Endothelial cell of umbilical vein (primary cell): ENCODE data around the gene TIPARP. TPM values are rescaled to one million over a fixed set of nuclear protein-coding genes. Genes with fewer than 3 reads are reported as not detected.

Experiments used
- BruUV-seq: library from RNA; stranded (reverse); fragments of 400-500 nt; replicated peaks from 2 replicates; lab custom pipeline; 2021; lab: Mats Ljungman, UMichigan
- CTCF ChIA-PET: fragments of 300-600, 350-600 bp; sonication (Branson Sonifier 250); formaldehyde crosslinking; loops from one replicate; lab custom pipeline; 2021; ENCODE audit warnings: antibody characterized with exemption, inconsistent platforms; lab: Charles Lee
- POLR2A ChIA-PET: fragments of 300-600, 350-600 bp; sonication (Branson Sonifier 250); formaldehyde crosslinking; loops from one replicate; lab custom pipeline; 2021; ENCODE audit warnings: antibody characterized with exemption, inconsistent platforms; lab: Charles Lee
- DNase-seq: peaks from one replicate; pipeline ENCODE4 v3.0.0-alpha.2; 2011; ENCODE audit warnings: low read depth, low spot score
- FAIRE-seq: peaks from 2 replicates; lab custom pipeline; 2011; peaks lifted over from hg19 to GRCh38; lab: Jason Lieb, UNC
- H2AFZ ChIP-seq: 2 replicates; pipeline ENCODE4 v1.6.0; 2012; ENCODE audit warnings: low read depth, low read length, control low read depth, inconsistent platforms
- H3K27ac ChIP-seq: 2 replicates; pipeline ENCODE4 v1.5.1; 2011; ENCODE audit warnings: low read depth, mild to moderate bottlenecking, control low read depth, low read length, moderate library complexity; ENCODE audit not compliant: insufficient read depth
- H3K27me3 ChIP-seq, 2 experiments: 2 replicates each; pipeline versions ENCODE4 v1.6.0 to v1.6.1; 2011; ENCODE audit warnings: low read length in 2 of 2, mixed read lengths in 1 of 2; ENCODE audit not compliant: control insufficient read depth in 2 of 2, insufficient read depth in 2 of 2
- H3K36me3 ChIP-seq, 2 experiments: 2 replicates in 1 of 2; 3 replicates in 1 of 2; pipeline ENCODE4 v1.5.1; 2011; ENCODE audit warnings: low read length in 2 of 2, mild to moderate bottlenecking in 1 of 2, moderate library complexity in 1 of 2; ENCODE audit not compliant: control insufficient read depth in 2 of 2, insufficient read depth in 2 of 2; ENCODE audit errors: extremely low read depth in 1 of 2
- H3K4me1 ChIP-seq: 3 replicates; pipeline ENCODE4 v1.5.1; 2011; ENCODE audit warnings: mild to moderate bottlenecking, low read length; ENCODE audit not compliant: control insufficient read depth, insufficient read depth; ENCODE audit errors: extremely low read depth
- H3K4me2 ChIP-seq: 2 replicates; pipeline ENCODE4 v1.6.1; 2011; ENCODE audit warnings: low read length, control low read depth, mixed read lengths; ENCODE audit not compliant: insufficient read depth
- H3K4me3 ChIP-seq, 3 experiments: fragments of 200-600 bp in 1 of 3; sonication (generic), shearing (Covaris generic) in 1 of 3; replicated peaks in 1 of 3; 2 replicates each; pipeline ENCODE4 v1.5.1; 2011 to 2016; ENCODE audit warnings: control low read depth in 3 of 3, low read length in 3 of 3, mild to moderate bottlenecking in 2 of 3, inconsistent platforms in 1 of 3, low read depth in 1 of 3, moderate library complexity in 1 of 3; ENCODE audit not compliant: insufficient read depth in 1 of 3
- H3K79me2 ChIP-seq: 2 replicates; pipeline ENCODE4 v1.6.0; 2012; ENCODE audit warnings: low read length, inconsistent platforms; ENCODE audit not compliant: control insufficient read depth, insufficient read depth
- H3K9ac ChIP-seq: replicated peaks from 2 replicates; pipeline ENCODE3; 2011; ENCODE audit warnings: low read length, control low read depth; ENCODE audit not compliant: insufficient read depth; ENCODE audit errors: extremely low read depth
- H3K9me1 ChIP-seq: replicated peaks from 3 replicates; pipeline ENCODE4 v1.6.0; 2011; ENCODE audit warnings: mild to moderate bottlenecking, low read length; ENCODE audit not compliant: control insufficient read depth, insufficient read depth; ENCODE audit errors: extremely low read depth
- H3K9me3 ChIP-seq: replicated peaks from 2 replicates; pipeline ENCODE4 v1.5.1; 2012; ENCODE audit warnings: low read length, inconsistent platforms; ENCODE audit not compliant: control insufficient read depth, insufficient read depth
- H4K20me1 ChIP-seq: replicated peaks from 2 replicates; pipeline ENCODE3; 2011; ENCODE audit warnings: mild to moderate bottlenecking, low read length; ENCODE audit not compliant: control insufficient read depth, insufficient read depth; ENCODE audit errors: extremely low read depth
- CTCF ChIP-seq, 2 donors: IDR thresholded peaks; 1 replicate in 1 of 2; 2 replicates in 1 of 2; pipeline ENCODE4 v1.5.1; 2011; ENCODE audit warnings: low read length in 2 of 2, mild to moderate bottlenecking in 2 of 2, moderate library complexity in 2 of 2, control low read depth in 1 of 2, inconsistent platforms in 1 of 2, low read depth in 1 of 2; ENCODE audit not compliant: insufficient read depth in 1 of 2; ENCODE audit errors: extremely low read depth in 1 of 2
- EZH2 ChIP-seq: IDR thresholded peaks from 2 replicates; pipeline ENCODE4 v1.6.1; 2012; ENCODE audit warnings: borderline replicate concordance, low read depth, mild to moderate bottlenecking, moderate library complexity, low read length, inconsistent platforms; ENCODE audit not compliant: severe bottlenecking
- JUN ChIP-seq: IDR thresholded peaks from 2 replicates; pipeline ENCODE4 v1.6.1; 2011; ENCODE audit warnings: borderline replicate concordance, low read depth; ENCODE audit not compliant: insufficient read length, insufficient read depth
- POLR2A ChIP-seq: IDR thresholded peaks from 2 replicates; pipeline ENCODE4 v1.6.1; 2012; ENCODE audit warnings: low read depth, mild to moderate bottlenecking, control low read depth, low read length
- POLR2AphosphoS5 ChIP-seq: IDR thresholded peaks from 2 replicates; pipeline ENCODE4 v1.6.1; 2012; ENCODE audit warnings: low read depth, mild to moderate bottlenecking, control low read depth, low read length, moderate library complexity; ENCODE audit not compliant: insufficient read depth
- dilution Hi-C: fragments of 300-500 bp; cut with MboI; formaldehyde crosslinking; loops from one replicate; pipeline ENCODE4 v1.15.0; 2019; ENCODE audit warnings: low sequenced_read_pairs; ENCODE audit not compliant: extremely low pct_ligation_motif_present
- intact Hi-C: fragments of 100-400 bp; cut with micrococcal nuclease; formaldehyde crosslinking; loops from one replicate; pipeline ENCODE4 v1.10.0; 2022
- polyA plus RNA-seq, 4 experiments: library from polyadenylated mRNA; depleted of rRNA in 3 of 4; stranded (reverse) in 3 of 4; unstranded in 1 of 4; fragments of >200 nt; gene quantifications; 2 replicates each; pipeline versions ENCODE4 v1.2.1 to v1.2.3, GENCODE V29; 2011 to 2012; ENCODE audit warnings: missing spikeins in 1 of 4
- total RNA-seq: library from RNA; stranded (reverse); gene quantifications from 2 replicates; pipeline ENCODE4 v1.2.3, GENCODE V29; 2021
- TF ChIP-seq, protein P1 (sequence below): IDR thresholded peaks from 2 replicates; pipeline ENCODE4 v1.6.1; 2011; ENCODE audit not compliant: insufficient read depth, insufficient read length

The TIPARP gene
- total and polyA plus RNA-seq, 2 donors (not counting 3 experiments of a cell fraction or from before 2014, with no cell fraction given) = 9.1 to 21.2 TPM

DNA sequence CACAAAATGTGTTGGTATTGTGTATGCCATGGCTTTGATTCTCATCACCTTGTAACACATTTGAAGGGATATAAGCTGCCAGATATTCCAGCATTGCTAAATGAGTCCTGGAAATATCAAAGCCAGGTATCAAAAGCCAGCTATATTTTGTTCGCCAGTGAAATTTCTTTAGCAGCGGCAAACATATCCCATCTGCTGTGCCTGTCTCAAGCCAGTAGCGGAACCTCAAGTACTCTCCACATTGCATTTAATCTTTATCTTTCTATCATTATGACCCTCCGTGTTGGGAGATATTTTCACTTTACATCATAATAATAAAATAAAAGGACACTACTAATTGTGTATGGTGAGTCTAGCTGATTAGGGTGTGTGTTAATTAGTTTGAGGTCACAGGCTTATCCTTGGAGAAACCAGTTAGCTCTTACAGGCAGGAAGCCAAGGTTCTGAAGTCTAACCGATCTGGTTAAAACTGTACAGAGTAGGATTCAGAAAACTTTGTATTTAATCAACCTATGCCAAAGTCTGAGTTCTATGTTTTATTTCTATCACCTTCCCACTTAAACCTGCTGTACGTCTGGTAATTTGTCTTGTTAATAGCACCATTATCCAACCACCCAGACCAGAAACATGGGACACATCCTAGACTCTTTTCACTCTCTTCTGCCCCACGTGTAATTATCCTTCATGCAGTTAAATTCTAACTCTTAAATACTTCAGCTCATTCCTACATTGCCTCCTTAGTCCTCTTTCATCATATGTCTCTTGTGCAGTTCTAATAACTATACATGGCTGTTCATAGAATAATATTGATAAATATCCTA, 14.5 kb downstream of the TIPARP start:
- no TSS peak for BruUV-seq
- Histone ChIP-seq H3K4me1 (peaks cover 63% of the 10 kb centered on the region), H3K27me3 (no peaks in the 10 kb centered on the region), H3K79me2 (peaks cover 86% of the 10 kb centered on the region), H3K36me3 (no peaks in the 10 kb centered on the region), H3K9ac (no peak overlapping the region), H2AFZ (no peak overlapping the region), H3K9me1 (no peaks in the 10 kb centered on the region), H3K9me3 (no peaks in the 10 kb centered on the region), H3K4me3 (no peak overlapping the region), H3K27ac (no peak overlapping the region), H3K4me2 (no peak overlapping the region), H4K20me1 (no peaks in the 10 kb centered on the region)
- ChIA-PET POLR2A (no interaction called here), CTCF (interaction anchor here (1.1 to 2.1 kb wide), 3 partner anchors 8 to 448 kb away, joined by 3 to 11 read pairs (median 5); no protein-coding TSS in a partner anchor)
- intact Hi-C loops (no loop called here), dilution Hi-C loops (loop anchor here (25.0 kb wide), 1 partner anchor 448 kb away; no protein-coding TSS in a partner anchor)
- TF ChIP-seq, protein P1, sequence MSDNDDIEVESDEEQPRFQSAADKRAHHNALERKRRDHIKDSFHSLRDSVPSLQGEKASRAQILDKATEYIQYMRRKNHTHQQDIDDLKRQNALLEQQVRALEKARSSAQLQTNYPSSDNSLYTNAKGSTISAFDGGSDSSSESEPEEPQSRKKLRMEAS = no peak
- TF ChIP-seq POLR2AphosphoS5 (no peak), JUN (no peak), CTCF (IDR thresholded peaks at IDR 0.05; ENCODE audit: extremely low read depth in 1 of 2, insufficient read depth in 1 of 2, low read depth in 1 of 2, low read length in 2 of 2) (no peak), POLR2A (no peak), EZH2 (no peak)
- FAIRE-seq (no peak), DNase-seq (no peak)
